Astrocyte of the cerebellum (primary cell): ENCODE results near the gene MARF1.
"Not testable (repeated sequence)": the region's sequence is repeated elsewhere in the genome, so short reads cannot be mapped to it uniquely, and the experiment has no call there.

Experiments used
- DNase-seq: peaks from one replicate; pipeline ENCODE4 v3.0.0-alpha.2; 2011; ENCODE audit warnings: low read depth
- H3K4me3 ChIP-seq: 2 replicates; pipeline ENCODE4 v1.5.1; 2011; ENCODE audit warnings: mild to moderate bottlenecking, low read depth, low read length, moderate library complexity
- in situ Hi-C: cut with HindIII; loops from 2 replicates; pipeline ENCODE4 v1.10.0; 2017; ENCODE audit warnings: low sequenced_read_pairs
- TF ChIP-seq, protein P1 (sequence below): IDR thresholded peaks from 2 replicates; pipeline ENCODE4 v1.5.1; 2012; ENCODE audit warnings: low read length, low read depth, moderate library complexity, mild to moderate bottlenecking; ENCODE audit errors: missing control alignments

The MARF1 gene

GRCh38 chr16:15556130-15556529, 86.8 kb downstream of the MARF1 start:
- H3K4me3 ChIP-seq = no peak overlapping the region
- in situ Hi-C loops = no loop called here
- TF ChIP-seq, protein P1, sequence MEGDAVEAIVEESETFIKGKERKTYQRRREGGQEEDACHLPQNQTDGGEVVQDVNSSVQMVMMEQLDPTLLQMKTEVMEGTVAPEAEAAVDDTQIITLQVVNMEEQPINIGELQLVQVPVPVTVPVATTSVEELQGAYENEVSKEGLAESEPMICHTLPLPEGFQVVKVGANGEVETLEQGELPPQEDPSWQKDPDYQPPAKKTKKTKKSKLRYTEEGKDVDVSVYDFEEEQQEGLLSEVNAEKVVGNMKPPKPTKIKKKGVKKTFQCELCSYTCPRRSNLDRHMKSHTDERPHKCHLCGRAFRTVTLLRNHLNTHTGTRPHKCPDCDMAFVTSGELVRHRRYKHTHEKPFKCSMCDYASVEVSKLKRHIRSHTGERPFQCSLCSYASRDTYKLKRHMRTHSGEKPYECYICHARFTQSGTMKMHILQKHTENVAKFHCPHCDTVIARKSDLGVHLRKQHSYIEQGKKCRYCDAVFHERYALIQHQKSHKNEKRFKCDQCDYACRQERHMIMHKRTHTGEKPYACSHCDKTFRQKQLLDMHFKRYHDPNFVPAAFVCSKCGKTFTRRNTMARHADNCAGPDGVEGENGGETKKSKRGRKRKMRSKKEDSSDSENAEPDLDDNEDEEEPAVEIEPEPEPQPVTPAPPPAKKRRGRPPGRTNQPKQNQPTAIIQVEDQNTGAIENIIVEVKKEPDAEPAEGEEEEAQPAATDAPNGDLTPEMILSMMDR = no peak
- DNase-seq = no peak

- TF ChIP-seq, protein P1 = no peak
- DNase-seq = no peak
- H3K4me3 ChIP-seq = no peak overlapping the region
- in situ Hi-C loops = no loop called here
Measured at GRCh38 chr16:15553313-15554088, 89.5 kb downstream of the MARF1 start.

- no peak for DNase-seq
- no peak overlapping the region for H3K4me3 ChIP-seq
- in situ Hi-C loops = no loop called here
- TF ChIP-seq, protein P1 = no peak
Measured at GRCh38 chr16:15552507-15552906, 90.4 kb downstream of the MARF1 start.

- in situ Hi-C loops = loop anchor here (5.0 kb wide), 1 partner anchor 61 kb away; no protein-coding TSS in a partner anchor
- peak; percentile 22 for DNase-seq
- H3K4me3 ChIP-seq = no peak overlapping the region
- TF ChIP-seq, protein P1 = no peak
Measured at GRCh38 chr16:15548482-15548891, 94.5 kb downstream of the MARF1 start.

DNA sequence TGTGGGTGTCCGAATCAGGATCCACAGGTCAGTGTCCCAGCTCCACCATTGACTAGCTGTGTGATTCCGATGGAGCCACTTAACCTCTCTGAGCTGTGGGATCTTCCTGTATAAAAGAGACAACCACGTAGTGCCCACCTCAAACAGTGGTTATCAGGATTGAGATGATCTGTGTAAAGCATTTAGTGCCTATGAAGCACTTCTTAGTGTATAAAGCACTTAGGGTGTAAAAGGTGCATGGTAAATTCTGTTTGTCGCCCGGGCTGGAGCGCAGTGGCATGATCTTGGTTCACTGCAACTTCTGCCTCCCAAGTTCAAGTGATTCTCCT, 95.2 kb downstream of the MARF1 start:
- TF ChIP-seq, protein P1 = no peak
- DNase-seq = no peak

GRCh38 chr16:15547072-15547767, 95.7 kb downstream of the MARF1 start:
- DNase-seq, H3K4me3 ChIP-seq: not testable (repeated sequence)
- in situ Hi-C loops = loop anchor here (5.0 kb wide), 1 partner anchor 60 kb away; no protein-coding TSS in a partner anchor

More for the DNA sequence above, 95.2 kb downstream of the MARF1 start:
- in situ Hi-C loops = loop anchor here (5.0 kb wide), 1 partner anchor 60 kb away; no protein-coding TSS in a partner anchor
- H3K4me3 ChIP-seq = no peak overlapping the region

DNA sequence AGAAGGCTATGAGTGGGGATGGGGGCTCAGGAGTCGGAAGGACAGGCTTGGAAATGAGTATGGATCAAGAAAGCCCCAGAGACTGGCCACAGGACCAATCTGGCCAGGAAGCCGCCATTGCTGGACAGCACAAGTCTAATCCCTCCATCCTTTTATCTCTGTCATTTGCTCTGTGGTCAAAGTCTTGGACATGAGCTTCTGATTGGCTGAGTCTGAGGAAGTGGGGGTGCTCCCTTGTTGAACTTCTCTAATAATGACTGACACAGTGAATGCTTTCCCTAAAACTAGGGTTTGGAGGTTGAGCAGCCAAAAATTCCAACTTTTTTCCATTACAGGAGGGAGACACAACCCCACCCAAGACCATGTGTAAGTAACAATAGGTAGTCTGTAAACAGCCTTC, 97.4 kb downstream of the MARF1 start:
- TF ChIP-seq, protein P1 = no peak
- H3K4me3 ChIP-seq = no peak overlapping the region
- no peak for DNase-seq
- in situ Hi-C loops = loop anchor here (5.0 kb wide), 1 partner anchor 58 kb away; no protein-coding TSS in a partner anchor
